HG02642 (cell line): ENCODE data around the gene OR51L1.
"Not testable (repeated sequence)": the region's sequence is repeated elsewhere in the genome, so short reads cannot be mapped to it uniquely, and the experiment has no call there.

ENCODE experiments used
- ATAC-seq: cut with Tn5 transposase; IDR thresholded peaks from one replicate; pipeline ENCODE4 v1.9.1; 2021; ENCODE audit warnings: mild to moderate bottlenecking; ENCODE audit not compliant: unreplicated experiment, poor library complexity

OR51L1 gene, protein sequence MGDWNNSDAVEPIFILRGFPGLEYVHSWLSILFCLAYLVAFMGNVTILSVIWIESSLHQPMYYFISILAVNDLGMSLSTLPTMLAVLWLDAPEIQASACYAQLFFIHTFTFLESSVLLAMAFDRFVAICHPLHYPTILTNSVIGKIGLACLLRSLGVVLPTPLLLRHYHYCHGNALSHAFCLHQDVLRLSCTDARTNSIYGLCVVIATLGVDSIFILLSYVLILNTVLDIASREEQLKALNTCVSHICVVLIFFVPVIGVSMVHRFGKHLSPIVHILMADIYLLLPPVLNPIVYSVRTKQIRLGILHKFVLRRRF

GRCh38 chr11:4994551-4994950 is at the start of gene OR51L1:
Gene OR51L1, plus strand, starts transcription at chr11:4994851. Its CDS starts 4,132 bp downstream, at chr11:4998983.
- no peak for ATAC-seq

- ATAC-seq: no peak
These were observed 47.1 kb upstream of the OR51L1 start, which contains the start of gene OR51A4 for GRCh38 chr11:4947505-4947904. Gene OR51A4, minus strand, starts transcription at chr11:4947605. Its CDS starts 505 bp downstream, at chr11:4947100.

- not testable (repeated sequence) for ATAC-seq
These were observed 39.0 kb upstream of the OR51L1 start, which contains the start of gene OR51A2 for GRCh38 chr11:4955613-4956012. Gene OR51A2, minus strand, starts transcription at chr11:4955713. Its CDS starts 0 bp downstream, at chr11:4955713.

- no peak for ATAC-seq
These were observed 37.3 kb upstream of the OR51L1 start for GRCh38 chr11:4957396-4957795.

- no peak for ATAC-seq
These were observed 33.8 kb upstream of the OR51L1 start for GRCh38 chr11:4960877-4961276.

DNA sequence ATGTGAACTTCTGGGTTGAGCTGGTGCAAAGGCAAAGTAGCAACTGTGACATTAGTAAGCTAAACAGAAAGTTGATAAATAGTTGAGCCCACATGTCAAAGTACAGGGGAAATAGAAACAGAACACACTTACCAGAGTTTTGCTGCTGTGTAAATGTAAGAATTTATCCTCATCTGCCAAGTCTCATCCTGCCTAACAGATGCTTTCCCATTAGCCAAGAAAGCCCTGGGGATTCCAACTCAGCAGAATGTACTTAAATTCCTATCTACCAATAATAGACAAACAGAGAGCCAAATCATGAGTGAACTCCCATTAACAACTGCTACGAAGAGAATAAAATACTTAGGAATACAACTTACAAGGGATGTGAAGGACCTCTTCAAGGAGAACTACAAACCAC is 31.8 kb upstream of the OR51L1 start:
- no peak for ATAC-seq

DNA sequence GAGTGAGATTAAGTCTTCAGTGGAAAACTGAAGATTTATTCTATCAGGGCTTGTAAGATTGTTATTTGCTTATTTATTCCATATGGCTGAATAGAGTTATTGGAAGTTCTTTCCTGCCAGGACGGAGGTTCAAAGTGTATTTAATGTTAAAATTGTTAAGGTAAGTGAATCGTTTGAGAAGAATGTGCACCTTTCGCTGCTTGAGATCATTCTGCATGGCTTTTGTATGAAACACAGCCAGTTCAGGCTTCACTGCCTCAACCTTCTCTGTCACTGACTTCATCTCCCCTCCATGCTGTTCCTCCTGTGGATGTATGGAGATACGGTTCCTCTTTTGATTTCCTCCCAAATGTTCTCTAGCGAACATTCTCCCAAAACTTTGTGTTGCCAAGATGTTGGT is 19.2 kb upstream of the OR51L1 start:
- ATAC-seq: no peak

DNA sequence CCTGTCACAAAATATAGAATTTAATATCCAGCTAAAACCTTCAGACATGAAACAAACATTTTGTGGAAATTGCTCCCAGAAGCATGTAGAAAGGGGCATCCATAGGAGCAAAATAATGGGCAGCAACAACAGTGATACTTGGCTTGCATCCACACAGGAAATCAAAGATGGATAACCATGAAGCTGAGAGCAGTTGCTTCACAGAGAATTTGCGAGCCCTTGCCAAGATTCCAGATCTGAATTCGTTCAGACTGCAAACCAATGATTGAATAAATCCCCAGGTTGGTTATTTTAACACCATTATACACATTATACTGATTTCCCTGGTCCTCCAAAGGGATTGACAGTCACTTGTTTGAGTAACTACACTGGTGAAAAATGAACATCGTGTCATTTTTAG is 15.6 kb upstream of the OR51L1 start:
- ATAC-seq: no peak

GRCh38 chr11:4982678-4983077 is 12.0 kb upstream of the OR51L1 start:
- no peak for ATAC-seq

- ATAC-seq: no peak
These were observed 10.8 kb upstream of the OR51L1 start for GRCh38 chr11:4983841-4984240.

DNA sequence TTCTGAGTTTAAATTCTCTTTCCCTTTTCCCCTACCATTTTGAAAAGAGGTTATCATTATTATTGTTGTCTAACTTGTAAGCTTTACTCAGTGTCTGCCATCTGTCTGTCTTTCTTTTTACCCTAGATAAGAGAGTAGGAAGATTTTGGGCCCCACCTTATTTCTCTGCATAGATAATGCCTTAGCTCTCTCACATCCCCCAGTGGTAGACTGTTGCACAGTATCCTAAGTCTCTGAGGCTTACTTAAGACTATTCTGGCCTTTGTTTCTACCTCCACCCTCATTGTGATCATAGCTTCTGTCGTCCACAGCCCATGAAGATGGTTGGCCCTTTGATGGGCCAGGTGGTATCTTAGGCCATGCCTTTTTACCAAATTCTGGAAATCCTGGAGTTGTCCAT is 3.6 kb upstream of the OR51L1 start:
- ATAC-seq: no peak

GRCh38 chr11:5004424-5005274 is 10.0 kb downstream of the OR51L1 start:
- ATAC-seq: no peak

DNA sequence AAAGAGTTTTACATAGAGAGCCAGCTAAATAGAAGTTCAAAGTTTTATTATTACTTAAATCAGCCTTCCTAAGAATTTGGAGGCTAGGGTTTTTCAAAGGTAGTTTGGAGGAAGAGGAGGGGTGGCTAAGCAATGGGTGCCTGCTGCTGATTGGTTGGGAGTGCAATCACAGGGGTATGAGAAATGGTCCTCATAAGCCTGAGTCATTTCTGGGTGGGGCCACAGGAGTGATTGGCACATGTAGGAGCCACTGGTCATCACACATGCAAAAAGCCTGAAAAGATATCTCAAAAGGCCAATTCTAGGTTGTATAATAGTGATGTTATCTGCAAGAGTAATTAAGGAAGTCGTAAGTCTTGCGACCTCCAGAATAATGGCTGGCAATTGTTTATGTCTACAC is 12.9 kb downstream of the OR51L1 start:
- no peak for ATAC-seq

- ATAC-seq: no peak
These were observed 16.6 kb downstream of the OR51L1 start for GRCh38 chr11:5011254-5011653.

DNA sequence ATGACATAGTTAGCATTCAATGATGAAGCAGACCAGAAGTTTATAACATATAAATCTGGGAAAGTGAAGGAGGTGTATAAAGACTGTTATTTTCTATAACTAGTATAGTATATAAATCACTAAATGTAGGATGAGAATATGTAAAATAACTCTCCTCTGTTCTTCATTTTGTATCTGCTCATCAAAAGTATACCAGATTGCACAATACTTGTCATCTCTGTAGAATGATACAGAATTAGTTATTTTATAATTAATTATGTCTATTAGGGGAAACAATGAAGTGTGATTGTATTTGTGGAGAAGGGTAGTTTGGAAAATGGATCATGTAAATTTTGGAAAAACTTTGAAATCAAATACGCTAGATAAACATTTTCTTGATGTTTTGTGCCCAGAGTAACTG is 18.4 kb downstream of the OR51L1 start:
- no peak for ATAC-seq

DNA sequence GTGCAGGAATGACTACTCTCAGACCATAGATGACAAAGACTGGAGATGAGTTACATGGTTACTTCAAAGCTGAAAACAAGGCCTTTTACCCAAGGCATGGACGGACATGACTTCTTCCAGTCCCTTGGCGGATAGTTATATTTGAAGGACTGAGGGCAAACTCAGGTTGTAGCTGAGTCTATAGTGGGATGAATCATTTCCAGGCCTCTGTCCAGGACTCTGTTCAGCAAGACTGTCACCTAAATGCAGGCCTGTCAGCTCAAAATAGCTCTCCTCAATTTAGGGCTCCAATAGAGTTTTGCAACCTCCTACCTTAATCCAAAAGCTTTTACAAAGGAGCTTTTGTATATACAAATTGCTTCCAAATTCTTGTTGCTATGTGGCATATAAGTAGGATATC is 27.3 kb downstream of the OR51L1 start:
- no peak for ATAC-seq

- no peak for ATAC-seq
These were observed 42.0 kb downstream of the OR51L1 start for GRCh38 chr11:5036669-5037068.

- no peak for ATAC-seq
These were observed 43.3 kb downstream of the OR51L1 start for GRCh38 chr11:5037926-5038325.

GRCh38 chr11:5038341-5038740 is 43.7 kb downstream of the OR51L1 start:
- no peak for ATAC-seq

- no peak for ATAC-seq
These were observed 46.2 kb downstream of the OR51L1 start for GRCh38 chr11:5040876-5041275.

DNA sequence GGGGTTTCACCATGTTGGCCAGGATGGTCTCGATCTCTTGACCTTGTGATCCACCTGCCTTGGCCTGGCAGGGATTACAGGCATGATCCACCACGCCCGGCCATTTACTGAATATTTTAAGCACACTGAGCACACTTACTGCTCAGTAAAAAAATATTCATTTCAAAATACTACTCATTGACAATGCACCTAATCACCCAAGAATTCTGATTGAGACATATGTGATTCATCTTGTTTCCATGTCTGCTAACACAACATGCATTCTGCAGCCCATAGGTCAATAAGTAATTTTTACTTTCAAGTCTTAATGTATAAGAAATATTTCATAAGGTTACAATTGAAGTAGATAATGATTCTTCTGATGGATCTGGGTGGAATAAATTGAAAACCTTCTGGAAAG is 47.4 kb downstream of the OR51L1 start:
- no peak for ATAC-seq
